Endothelial cell of umbilical vein (primary cell): Measurements from ENCODE around the gene ZSWIM7. TPM values are rescaled to one million over a fixed set of nuclear protein-coding genes. Genes with fewer than 3 reads are reported as not detected.

Experiments
- BruUV-seq: library from RNA; stranded (reverse); fragments of 400-500 nt; replicated peaks from 2 replicates; lab custom pipeline; 2021; lab: Mats Ljungman, UMichigan
- CTCF ChIA-PET: fragments of 300-600, 350-600 bp; sonication (Branson Sonifier 250); formaldehyde crosslinking; loops from one replicate; lab custom pipeline; 2021; ENCODE audit warnings: antibody characterized with exemption, inconsistent platforms; lab: Charles Lee
- POLR2A ChIA-PET: fragments of 300-600, 350-600 bp; sonication (Branson Sonifier 250); formaldehyde crosslinking; loops from one replicate; lab custom pipeline; 2021; ENCODE audit warnings: antibody characterized with exemption, inconsistent platforms; lab: Charles Lee
- DNase-seq: peaks from one replicate; pipeline ENCODE4 v3.0.0-alpha.2; 2011; ENCODE audit warnings: low read depth, low spot score
- FAIRE-seq: peaks from 2 replicates; lab custom pipeline; 2011; peaks lifted over from hg19 to GRCh38; lab: Jason Lieb, UNC
- H2AFZ ChIP-seq: 2 replicates; pipeline ENCODE4 v1.6.0; 2012; ENCODE audit warnings: low read depth, low read length, control low read depth, inconsistent platforms
- H3K27ac ChIP-seq: 2 replicates; pipeline ENCODE4 v1.5.1; 2011; ENCODE audit warnings: low read depth, mild to moderate bottlenecking, control low read depth, low read length, moderate library complexity; ENCODE audit not compliant: insufficient read depth
- H3K27me3 ChIP-seq, 2 experiments: 2 replicates each; pipeline versions ENCODE4 v1.6.0 to v1.6.1; 2011; ENCODE audit warnings: low read length in 2 of 2, mixed read lengths in 1 of 2; ENCODE audit not compliant: control insufficient read depth in 2 of 2, insufficient read depth in 2 of 2
- H3K36me3 ChIP-seq, 2 experiments: 2 replicates in 1 of 2; 3 replicates in 1 of 2; pipeline ENCODE4 v1.5.1; 2011; ENCODE audit warnings: low read length in 2 of 2, mild to moderate bottlenecking in 1 of 2, moderate library complexity in 1 of 2; ENCODE audit not compliant: control insufficient read depth in 2 of 2, insufficient read depth in 2 of 2; ENCODE audit errors: extremely low read depth in 1 of 2
- H3K4me1 ChIP-seq: 3 replicates; pipeline ENCODE4 v1.5.1; 2011; ENCODE audit warnings: mild to moderate bottlenecking, low read length; ENCODE audit not compliant: control insufficient read depth, insufficient read depth; ENCODE audit errors: extremely low read depth
- H3K4me2 ChIP-seq: 2 replicates; pipeline ENCODE4 v1.6.1; 2011; ENCODE audit warnings: low read length, control low read depth, mixed read lengths; ENCODE audit not compliant: insufficient read depth
- H3K4me3 ChIP-seq, 3 experiments: fragments of 200-600 bp in 1 of 3; sonication (generic), shearing (Covaris generic) in 1 of 3; replicated peaks in 1 of 3; 2 replicates each; pipeline ENCODE4 v1.5.1; 2011 to 2016; ENCODE audit warnings: control low read depth in 3 of 3, low read length in 3 of 3, mild to moderate bottlenecking in 2 of 3, inconsistent platforms in 1 of 3, low read depth in 1 of 3, moderate library complexity in 1 of 3; ENCODE audit not compliant: insufficient read depth in 1 of 3
- H3K79me2 ChIP-seq: 2 replicates; pipeline ENCODE4 v1.6.0; 2012; ENCODE audit warnings: low read length, inconsistent platforms; ENCODE audit not compliant: control insufficient read depth, insufficient read depth
- H3K9ac ChIP-seq: replicated peaks from 2 replicates; pipeline ENCODE3; 2011; ENCODE audit warnings: low read length, control low read depth; ENCODE audit not compliant: insufficient read depth; ENCODE audit errors: extremely low read depth
- H3K9me1 ChIP-seq: replicated peaks from 3 replicates; pipeline ENCODE4 v1.6.0; 2011; ENCODE audit warnings: mild to moderate bottlenecking, low read length; ENCODE audit not compliant: control insufficient read depth, insufficient read depth; ENCODE audit errors: extremely low read depth
- H3K9me3 ChIP-seq: replicated peaks from 2 replicates; pipeline ENCODE4 v1.5.1; 2012; ENCODE audit warnings: low read length, inconsistent platforms; ENCODE audit not compliant: control insufficient read depth, insufficient read depth
- H4K20me1 ChIP-seq: replicated peaks from 2 replicates; pipeline ENCODE3; 2011; ENCODE audit warnings: mild to moderate bottlenecking, low read length; ENCODE audit not compliant: control insufficient read depth, insufficient read depth; ENCODE audit errors: extremely low read depth
- CTCF ChIP-seq, 2 donors: IDR thresholded peaks; 1 replicate in 1 of 2; 2 replicates in 1 of 2; pipeline ENCODE4 v1.5.1; 2011; ENCODE audit warnings: low read length in 2 of 2, mild to moderate bottlenecking in 2 of 2, moderate library complexity in 2 of 2, control low read depth in 1 of 2, inconsistent platforms in 1 of 2, low read depth in 1 of 2; ENCODE audit not compliant: insufficient read depth in 1 of 2; ENCODE audit errors: extremely low read depth in 1 of 2
- EZH2 ChIP-seq: IDR thresholded peaks from 2 replicates; pipeline ENCODE4 v1.6.1; 2012; ENCODE audit warnings: borderline replicate concordance, low read depth, mild to moderate bottlenecking, moderate library complexity, low read length, inconsistent platforms; ENCODE audit not compliant: severe bottlenecking
- FOS ChIP-seq: IDR thresholded peaks from 2 replicates; pipeline ENCODE4 v1.6.1; 2011; ENCODE audit warnings: mild to moderate bottlenecking, low read length, moderate library complexity, borderline replicate concordance; ENCODE audit not compliant: insufficient read depth
- GATA2 ChIP-seq: IDR thresholded peaks from 2 replicates; pipeline ENCODE4 v1.7.0; 2011; ENCODE audit warnings: low read depth, mild to moderate bottlenecking, moderate library complexity, mixed read lengths, low read length; ENCODE audit not compliant: insufficient read length, insufficient read depth
- JUN ChIP-seq: IDR thresholded peaks from 2 replicates; pipeline ENCODE4 v1.6.1; 2011; ENCODE audit warnings: borderline replicate concordance, low read depth; ENCODE audit not compliant: insufficient read length, insufficient read depth
- MAX ChIP-seq: IDR thresholded peaks from 2 replicates; pipeline ENCODE4 v1.6.1; 2011; ENCODE audit not compliant: insufficient read depth, insufficient read length
- MYC ChIP-seq: IDR thresholded peaks from one replicate; pipeline ENCODE4 v1.6.1; 2011; ENCODE audit warnings: mild to moderate bottlenecking, low read depth, low read length
- POLR2A ChIP-seq: IDR thresholded peaks from 2 replicates; pipeline ENCODE4 v1.6.1; 2012; ENCODE audit warnings: low read depth, mild to moderate bottlenecking, control low read depth, low read length
- POLR2AphosphoS5 ChIP-seq: IDR thresholded peaks from 2 replicates; pipeline ENCODE4 v1.6.1; 2012; ENCODE audit warnings: low read depth, mild to moderate bottlenecking, control low read depth, low read length, moderate library complexity; ENCODE audit not compliant: insufficient read depth
- dilution Hi-C: fragments of 300-500 bp; cut with MboI; formaldehyde crosslinking; loops from one replicate; pipeline ENCODE4 v1.15.0; 2019; ENCODE audit warnings: low sequenced_read_pairs; ENCODE audit not compliant: extremely low pct_ligation_motif_present
- intact Hi-C: fragments of 100-400 bp; cut with micrococcal nuclease; formaldehyde crosslinking; loops from one replicate; pipeline ENCODE4 v1.10.0; 2022
- polyA plus RNA-seq, 4 experiments: library from polyadenylated mRNA; depleted of rRNA in 3 of 4; stranded (reverse) in 3 of 4; unstranded in 1 of 4; fragments of >200 nt; gene quantifications; 2 replicates each; pipeline versions ENCODE4 v1.2.1 to v1.2.3, GENCODE V29; 2011 to 2012; ENCODE audit warnings: missing spikeins in 1 of 4
- total RNA-seq: library from RNA; stranded (reverse); gene quantifications from 2 replicates; pipeline ENCODE4 v1.2.3, GENCODE V29; 2021

ZSWIM7 gene
- total and polyA plus RNA-seq, 2 donors (not counting 3 experiments of a cell fraction or from before 2014, with no cell fraction given) = 18.0 to 33.8 TPM

- TF ChIP-seq POLR2A (no peak), POLR2AphosphoS5 (no peak), MYC (no peak), EZH2 (no peak), JUN (no peak), GATA2 (no peak), FOS (no peak), CTCF (IDR thresholded peaks at IDR 0.05; ENCODE audit: extremely low read depth in 1 of 2, insufficient read depth in 1 of 2, low read depth in 1 of 2, low read length in 2 of 2) (no peak), MAX (no peak)
- H3K27me3 ChIP-seq = no peaks in the 10 kb centered on the region
- no peak for FAIRE-seq
- no peak for DNase-seq
- H2AFZ ChIP-seq = no peak overlapping the region
- peak overlapping the region; percentile 99 for H3K4me2 ChIP-seq
- CTCF ChIA-PET = interaction anchor here (1.0 to 3.9 kb wide), 4 partner anchors 12 to 56 kb away, joined by 3 to 19 read pairs (median 4); partner anchors contain the start of gene ADORA2B
- intact Hi-C loops (no loop called here), dilution Hi-C loops (no loop called here)
- H3K36me3 ChIP-seq = peaks cover 15 to 25% of the 10 kb centered on the region in 2 experiments
- no peaks in the 10 kb centered on the region for H4K20me1 ChIP-seq
- no peaks in the 10 kb centered on the region for H3K9me3 ChIP-seq
- peaks cover 20% of the 10 kb centered on the region for H3K4me1 ChIP-seq
- H3K4me3 ChIP-seq = peak overlapping the region in 2 of 3 experiments; percentile 50 to 82
- no peak overlapping the region for H3K27ac ChIP-seq
- H3K79me2 ChIP-seq = peaks cover 37% of the 10 kb centered on the region
- H3K9me1 ChIP-seq = no peaks in the 10 kb centered on the region
- POLR2A ChIA-PET = interaction anchor here (1.8 kb wide), 1 partner anchor 12 kb away, joined by 5 read pairs; no protein-coding TSS in a partner anchor
- H3K9ac ChIP-seq = no peak overlapping the region
- no TSS peak for BruUV-seq
Measured at GRCh38 chr17:16001226-16001897, 1.9 kb upstream of the ZSWIM7 start.
